ENCODE measurements around the gene ABCG1.
A peak's percentile ranks its signal among the peaks of the same experiment; 100 is the strongest.

Gene ABCG1

DNA sequence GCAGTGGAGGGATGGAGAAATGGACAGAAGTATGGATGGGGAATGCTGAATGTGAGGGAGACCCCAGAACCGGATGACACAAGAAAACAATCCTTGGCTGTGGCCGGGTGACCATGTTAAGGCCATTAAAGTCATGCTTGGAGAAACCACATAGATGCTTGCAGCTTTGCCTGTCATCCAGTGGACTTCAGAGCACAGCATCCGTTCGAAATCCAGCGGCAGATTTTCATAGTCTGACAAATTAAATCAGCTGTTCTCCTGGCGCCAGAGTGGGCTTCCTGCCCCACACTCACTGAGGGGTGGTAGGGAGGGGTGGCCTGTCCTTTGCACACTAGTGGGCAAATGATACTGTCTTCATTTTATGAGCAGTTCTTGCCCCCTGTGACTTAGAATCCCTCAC lies 35.1 kb downstream of the ABCG1 start:
- no peak for DNase-seq

DNA sequence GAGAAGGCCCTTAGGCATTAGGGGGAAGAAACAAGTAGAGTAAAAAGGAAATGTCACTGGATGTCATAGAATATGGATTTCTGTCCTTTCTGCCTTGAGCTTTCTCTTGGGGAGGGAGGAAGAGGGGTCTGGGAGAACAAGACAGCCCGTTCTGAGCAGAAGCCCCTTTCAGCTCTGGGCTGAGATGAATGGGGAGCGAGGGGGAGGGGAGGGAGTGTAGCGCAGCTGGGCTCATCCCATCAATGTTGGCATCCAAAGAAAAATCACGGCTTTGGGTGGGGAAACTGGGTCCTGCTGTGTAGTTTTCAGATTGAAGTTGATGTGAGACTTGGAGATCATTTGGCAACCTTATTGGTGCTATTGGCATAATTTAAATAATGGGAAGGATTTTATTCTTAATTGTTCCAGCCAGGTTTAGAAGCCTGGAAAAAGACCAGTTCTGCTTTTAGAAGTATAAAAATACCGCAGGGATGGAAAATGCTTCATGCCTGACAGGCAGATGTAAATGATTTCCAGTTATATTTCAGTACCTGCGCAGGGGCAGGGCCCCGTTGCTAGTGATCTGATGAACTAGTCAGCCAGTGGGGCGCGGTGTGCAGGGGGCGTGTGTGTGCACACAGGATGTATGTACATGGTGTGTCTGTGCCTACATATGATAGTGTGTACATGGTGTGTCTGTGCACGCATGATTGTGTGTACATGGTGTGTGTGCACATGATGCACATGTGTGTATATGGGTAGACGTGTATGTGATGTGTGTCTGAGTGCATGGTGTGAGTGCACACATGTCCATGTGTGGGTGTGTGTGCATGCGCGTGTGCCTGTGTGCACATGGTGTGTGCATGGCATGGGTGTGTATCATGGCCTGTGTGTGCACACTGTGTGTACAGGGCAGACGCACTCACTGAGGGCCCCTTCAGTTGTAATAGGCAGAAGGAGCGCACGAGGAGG lies 36.0 kb downstream of the ABCG1 start:
- DNase-seq: no peak

DNA sequence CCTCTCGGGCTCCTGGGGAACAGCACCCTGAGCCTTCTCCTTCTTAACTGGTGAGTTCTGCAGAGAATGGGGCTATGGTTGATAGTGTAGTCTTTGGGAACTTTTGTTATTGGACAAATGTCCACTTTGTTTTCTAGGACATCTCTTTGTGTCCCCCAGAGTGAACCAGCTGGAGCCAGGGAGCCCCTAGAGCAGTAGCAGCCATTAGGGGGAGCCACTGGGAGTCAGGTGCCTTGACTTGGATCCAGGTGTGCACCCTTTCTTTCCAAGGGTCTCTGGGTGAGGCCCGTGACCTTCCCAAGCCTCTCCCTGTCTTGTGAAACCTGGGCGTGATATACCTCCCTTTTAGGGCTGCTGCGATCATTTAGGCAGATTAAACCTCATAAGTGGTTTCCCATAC lies 36.9 kb downstream of the ABCG1 start:
- DNase-seq: no peak

DNA sequence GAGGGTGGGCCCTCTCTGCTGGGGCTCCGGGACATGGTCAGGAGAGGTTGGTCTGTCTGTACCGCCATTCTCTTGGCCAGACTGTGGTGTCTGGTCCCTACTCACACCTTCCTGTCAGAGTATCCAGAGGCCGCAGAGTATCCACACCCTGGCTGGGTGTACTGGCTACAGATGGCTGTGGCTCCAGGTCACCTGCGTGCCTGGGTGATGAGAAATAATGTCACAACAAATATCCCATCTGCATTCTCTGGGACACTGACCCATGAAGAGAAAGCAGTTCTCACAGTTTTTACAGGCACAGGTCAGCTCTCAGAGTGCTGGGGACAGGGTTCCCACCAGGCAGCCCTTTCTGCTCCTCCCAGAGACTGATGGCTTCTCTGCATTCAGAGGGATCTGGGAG lies 37.4 kb downstream of the ABCG1 start:
- DNase-seq: no peak

DNA sequence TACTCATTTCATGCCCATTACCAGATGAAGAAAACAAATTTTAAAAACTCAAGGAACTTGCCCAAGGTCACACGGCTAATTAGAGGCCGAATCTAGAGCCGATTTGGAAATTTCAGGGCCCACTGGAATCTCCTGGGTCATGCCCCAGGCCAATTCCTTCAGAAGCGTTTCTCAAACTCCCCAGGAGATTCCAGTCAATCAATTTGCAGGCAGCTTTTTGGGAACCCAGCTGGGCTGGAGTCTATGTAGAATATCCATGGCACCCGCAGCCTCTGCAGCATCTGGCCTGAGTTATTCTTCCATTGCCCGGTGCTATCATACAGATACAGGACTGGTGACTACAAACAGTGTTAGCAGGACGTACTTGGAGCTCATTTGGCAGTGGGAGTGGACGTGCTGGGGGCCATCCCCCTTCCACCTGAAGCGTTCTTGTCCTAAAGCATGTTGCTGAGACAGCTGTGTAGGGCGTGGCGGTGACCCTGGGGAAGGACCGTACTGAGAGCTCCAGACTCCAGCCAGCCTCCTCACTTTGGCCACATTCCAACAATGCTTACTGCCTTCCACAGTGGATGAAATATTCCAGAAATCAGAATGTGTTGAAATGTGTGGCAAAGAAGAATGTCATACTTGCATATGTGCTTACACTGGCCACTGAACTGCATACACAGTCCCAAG lies 38.3 kb downstream of the ABCG1 start:
- no peak for DNase-seq

DNA sequence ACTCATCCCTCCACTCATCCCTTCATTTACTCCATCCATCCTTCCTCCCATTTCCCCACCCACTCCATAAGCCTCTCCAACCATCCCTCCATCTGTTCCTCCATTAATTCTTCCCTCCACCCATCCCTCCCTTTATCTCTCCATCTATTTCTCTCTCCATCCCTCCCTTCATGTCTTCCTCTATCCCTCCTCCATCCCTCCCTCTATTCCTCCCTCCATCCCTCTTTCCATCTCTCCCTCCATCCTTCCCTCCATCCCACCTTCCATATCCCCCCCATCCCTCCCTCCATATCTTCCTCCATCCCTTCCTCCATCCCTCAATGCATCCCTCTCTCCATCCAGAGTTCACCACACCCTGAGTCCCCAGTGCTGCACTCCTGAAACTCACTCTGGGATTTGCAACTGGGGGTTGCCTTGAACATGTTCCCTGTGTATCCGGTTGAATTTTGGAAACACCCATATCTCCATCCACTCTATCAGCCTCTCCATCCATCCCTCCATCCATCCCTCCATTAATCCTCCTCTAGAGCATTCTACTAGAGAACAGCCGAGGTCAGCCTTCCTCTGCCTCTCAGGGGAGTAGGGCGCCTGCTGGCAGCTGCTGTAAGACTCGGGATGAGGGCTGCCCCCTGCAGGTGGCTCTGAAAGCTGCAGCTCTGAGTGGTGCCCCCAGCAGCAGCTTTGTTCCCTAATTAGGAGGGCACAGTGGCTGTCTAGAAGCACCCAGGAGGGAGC lies 39.4 kb downstream of the ABCG1 start:
- peak; percentile 81 for DNase-seq

DNA sequence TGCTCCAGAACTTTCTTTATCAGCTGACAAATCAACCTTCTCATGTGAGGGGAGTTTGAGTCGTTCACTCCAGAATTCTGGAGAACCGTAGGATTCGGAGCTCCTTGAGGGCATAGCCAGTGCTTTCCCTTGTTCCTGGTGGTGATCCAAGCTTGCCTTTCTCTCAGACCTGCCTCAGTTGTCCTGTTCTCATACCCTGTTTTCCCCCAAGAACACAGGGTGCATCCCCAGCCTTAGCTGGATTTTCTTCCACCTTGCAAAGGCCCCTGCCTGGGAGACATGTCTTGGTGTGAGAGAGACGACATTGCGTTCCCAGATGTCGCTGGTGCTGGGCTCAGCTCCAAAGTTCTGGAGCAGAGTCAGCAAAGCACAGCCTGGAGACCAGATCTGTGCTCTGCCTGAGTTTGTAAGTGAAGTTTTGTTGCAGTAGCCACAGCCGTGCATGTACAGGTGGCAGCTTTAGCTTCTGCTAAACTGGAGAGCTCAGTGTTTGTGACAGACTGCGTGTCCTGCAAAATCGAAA lies 40.0 kb downstream of the ABCG1 start:
- no peak for DNase-seq

DNA sequence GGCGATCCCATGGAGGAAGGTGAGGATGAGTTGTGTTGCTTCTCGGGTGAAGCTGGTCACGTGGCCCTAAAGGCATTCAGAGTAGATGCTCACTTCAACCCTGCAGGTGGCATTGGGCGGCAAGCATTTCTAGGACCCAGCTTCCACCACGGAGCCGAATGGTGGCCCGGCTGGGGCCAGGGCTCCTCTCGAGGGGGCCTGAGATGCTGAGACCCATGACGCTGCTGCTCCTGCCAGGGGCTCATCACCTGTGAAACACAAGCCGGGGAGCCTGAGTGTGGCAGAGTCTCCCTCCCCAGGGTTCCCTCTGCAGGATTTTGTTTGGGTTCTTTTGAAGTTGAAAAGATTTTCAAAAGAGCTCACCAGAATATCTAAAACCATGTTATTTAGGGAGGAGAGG lies 41.2 kb downstream of the ABCG1 start:
- DNase-seq: no peak

DNA sequence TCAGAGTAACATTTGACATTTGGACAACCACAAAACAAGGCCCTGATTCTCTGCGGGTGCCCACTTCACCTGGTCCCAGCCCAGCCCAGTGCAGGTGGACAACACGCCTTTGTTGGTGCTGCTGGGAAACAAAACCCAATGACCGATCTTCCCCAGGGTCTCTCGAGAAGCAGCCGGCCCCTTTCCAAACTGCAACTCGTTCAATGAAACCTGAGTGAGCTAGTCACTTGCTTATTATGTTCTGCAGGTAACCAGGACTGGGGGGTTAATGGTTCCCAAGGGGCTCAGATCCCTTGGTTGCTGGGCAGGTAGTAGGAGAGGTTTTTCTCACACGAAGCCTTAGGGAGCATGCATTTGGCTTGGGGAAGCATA lies 42.9 kb downstream of the ABCG1 start:
- no peak for DNase-seq

DNA sequence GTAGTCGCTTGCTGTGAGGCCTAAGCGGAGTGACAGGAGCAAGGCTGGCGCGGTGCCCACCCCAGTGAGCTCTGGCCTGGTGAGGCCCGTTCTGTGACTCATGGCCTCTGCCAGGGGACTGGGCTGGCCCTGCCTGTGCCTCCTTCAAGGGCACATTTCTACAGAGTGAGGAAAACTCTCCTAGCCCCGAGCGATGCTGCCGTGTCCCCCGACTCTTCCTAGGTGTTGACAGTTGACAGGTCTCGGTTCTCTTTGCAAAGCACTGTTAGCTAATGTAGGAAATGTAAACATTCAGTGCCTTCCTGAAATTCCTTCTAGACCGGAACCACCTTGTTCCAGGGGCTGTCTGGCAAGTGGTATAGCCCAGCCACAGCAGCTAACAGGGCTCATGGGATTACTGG lies 43.9 kb downstream of the ABCG1 start:
- DNase-seq: peak; percentile 47

DNA sequence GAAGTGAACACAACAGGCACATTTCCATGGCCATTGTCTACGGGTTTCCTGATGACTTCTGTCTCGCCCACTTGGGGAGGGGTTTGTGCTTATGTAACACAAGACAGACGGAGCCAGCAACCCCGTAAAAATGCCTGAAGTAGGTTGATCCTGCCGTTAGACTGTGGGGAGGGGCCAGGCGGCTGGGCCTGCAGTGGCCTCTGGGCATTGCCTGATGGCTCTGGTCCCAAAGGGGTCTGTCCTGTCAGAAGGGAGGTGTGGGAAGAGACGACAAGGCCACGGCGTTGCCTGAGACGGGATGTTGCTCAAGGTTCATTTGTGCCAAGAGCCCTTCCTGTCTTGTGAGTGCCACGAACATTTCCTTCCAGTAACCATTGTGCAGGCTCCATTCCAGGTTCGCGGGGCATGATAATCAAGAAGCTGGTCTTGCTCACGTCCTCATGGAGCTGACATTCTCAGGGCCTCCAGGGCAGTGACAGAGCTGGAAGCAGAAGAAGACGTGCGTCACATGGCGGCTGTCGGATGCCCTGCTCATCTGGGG lies 44.7 kb downstream of the ABCG1 start:
- DNase-seq: peak; percentile 38

DNA sequence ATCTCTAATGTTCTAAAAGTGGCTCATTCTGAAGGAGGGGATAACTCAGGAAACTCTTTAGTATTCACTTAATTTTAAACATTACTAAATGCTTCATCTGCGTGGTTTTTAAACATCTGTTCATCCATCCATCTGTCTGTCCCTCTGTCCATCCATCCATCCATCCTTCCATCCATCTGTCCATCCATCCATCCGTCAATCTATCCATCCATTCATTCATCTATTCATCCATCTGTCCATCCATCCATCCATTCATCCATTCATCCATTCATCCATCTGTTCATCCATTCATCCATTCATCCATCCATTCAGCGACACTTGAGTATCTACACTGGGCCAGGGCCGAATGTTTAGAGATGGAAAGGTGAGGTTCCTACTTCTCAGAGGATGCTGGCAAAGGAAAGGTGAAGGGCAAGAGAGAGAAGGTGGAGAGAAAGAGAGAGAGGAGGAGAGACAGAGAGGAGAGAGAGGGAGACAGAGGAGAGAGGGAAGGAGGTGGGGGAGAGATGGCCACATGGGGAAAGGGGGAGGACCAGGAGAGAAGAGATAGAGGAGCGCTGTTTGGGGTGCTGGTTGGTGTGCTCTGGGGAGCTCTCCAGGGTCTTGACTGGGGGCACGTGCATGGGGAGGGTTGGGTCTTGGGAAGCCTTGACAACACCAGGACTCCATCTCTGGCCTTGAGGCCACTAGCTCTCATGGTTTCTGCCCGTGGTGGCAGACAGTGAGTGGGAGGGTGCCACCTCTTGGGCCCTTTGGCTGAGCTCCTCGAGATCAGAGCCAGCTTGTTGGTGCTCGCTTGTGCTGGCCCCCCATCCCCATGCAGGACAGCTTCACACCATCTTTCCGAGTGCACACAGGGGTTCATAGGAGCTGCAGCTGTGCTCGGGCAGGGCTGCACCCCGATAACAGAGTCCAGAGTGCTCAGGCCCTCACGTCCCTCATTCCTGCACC lies 45.6 kb downstream of the ABCG1 start:
- no peak for DNase-seq

DNA sequence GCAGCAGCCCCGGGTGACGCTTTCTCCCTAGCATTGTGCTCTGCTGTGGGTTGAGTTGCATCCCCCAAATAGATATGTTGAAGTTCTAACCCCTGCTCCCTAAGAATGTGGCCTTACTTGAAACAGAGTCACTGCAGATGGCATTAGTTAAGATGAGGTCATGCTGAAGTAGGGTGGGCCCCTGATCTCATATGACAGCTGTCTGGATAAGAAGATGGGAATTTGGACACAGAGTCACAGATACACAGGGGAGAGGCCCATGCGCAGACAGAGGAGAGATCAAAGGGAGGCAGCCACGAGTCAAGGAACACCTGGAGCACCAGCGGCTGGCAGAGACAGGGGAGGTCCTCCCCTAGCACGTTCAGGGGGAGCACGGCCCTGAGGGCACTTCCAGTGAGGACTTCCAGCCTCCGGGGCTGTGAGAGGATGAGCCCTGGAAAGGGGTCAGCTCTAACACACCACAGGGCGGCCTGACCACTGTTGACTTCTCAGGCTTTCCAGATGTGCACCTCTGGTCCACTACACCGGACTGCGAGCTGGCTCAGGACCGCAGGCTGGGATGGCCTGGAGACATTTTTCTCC lies 46.4 kb downstream of the ABCG1 start:
- no peak for DNase-seq

DNA sequence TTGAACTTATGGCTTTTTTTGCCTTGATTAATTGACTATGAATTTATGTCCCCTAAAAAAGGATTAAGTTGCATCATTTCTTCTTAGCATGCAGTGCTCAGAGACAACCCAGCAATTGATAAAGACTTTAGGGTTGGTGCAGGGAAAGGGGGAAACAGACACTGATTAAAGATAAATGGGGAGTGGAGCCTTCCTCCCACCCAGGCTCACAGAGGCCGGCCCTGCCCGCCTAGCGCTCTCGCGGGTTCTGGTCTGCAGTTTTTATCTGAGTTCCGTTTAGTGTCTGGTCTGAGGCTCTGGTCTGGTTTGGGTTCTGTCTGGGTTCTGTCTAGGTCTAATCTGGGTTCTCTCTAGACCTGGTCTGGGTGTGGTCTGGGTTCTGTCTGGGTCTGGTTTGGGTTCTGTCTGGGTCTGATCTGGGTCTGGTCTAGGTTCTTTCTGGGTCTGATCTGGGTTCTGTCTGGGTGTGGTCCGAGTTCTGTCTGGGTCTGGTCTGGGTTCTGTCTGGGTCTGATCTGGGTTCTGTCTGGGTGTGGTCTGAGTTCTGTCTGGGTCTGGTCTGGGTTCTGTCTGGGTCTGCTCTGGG lies 48.1 kb downstream of the ABCG1 start:
- DNase-seq: peak; percentile 63

DNA sequence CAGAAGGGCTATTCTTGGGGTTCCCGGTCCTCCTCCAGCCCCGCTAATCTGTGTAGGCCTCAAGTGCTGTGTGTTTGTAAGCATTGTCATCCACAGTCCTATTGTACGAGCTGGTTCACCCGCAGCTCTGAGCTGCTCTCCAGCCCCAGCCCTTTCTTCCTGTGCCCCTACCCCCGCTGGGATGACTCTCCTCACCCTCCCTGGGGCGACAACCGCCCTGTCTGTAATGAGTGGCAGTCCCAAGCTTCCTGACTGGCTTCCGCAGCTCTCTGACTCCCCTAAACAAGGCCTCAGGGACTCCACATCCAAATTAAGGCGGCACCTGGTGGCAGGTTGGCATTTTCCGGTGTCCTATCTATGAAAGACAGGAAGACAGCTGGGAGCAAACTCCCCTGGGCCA lies 50.4 kb downstream of the ABCG1 start:
- no peak for DNase-seq

DNA sequence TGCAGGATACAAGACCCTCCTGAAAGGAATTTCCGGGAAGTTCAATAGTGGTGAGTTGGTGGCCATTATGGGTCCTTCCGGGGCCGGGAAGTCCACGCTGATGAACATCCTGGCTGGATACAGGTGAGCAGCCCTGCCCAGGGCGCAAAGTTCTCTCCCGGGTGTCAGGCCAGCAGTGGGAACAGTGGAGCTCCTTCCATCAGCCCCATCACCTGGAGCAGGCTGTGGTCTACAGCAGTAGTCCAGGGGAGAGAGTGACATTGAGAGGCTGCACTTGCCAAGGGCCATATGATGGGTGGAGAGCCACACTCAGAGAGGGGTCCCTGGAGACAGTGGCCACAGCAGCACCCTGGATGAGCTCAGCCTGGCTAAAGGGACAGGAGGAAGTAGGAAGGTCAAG lies 52.1 kb downstream of the ABCG1 start:
- DNase-seq: no peak

DNA sequence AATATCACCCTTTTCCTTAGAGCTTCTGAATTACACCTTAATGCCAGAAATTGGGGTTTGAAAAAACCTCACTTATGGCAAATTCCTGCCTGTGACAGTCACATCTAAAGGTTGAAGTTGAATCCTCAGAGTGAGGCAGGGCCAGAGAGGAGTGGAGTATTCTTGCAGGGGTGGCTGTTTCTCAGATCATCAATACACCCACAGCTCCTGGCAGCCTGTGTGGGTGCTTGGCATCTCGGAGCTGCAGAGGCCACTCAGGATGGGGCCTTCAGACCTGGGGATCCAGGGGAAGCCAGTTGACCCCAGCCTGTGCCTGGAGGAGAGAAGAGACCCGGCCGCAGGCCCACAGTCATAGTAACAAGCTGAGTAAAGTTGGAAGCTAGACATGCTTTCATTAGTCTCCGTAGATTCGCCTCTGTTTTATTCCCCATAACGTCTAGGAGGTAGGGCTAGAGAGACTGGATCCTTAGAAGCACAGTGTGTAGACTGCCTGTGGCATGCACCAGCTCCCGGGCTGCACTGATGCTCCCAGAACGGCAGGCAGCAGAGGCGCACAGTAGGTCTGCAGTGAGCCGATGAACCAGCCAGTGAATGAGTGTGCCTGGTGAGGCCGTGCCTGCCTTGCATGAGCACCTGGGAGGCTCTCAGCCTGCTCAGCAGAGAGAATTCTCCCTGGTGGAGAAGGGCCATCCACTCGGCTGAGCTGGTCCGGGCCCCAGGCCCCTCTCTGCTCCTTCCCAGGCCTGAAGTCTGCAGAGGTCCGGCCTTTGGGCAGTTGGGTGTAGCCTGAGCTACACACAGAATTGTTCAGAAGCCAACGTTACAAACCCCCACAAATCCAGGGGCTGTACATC lies 53.4 kb downstream of the ABCG1 start:
- no peak for DNase-seq

DNA sequence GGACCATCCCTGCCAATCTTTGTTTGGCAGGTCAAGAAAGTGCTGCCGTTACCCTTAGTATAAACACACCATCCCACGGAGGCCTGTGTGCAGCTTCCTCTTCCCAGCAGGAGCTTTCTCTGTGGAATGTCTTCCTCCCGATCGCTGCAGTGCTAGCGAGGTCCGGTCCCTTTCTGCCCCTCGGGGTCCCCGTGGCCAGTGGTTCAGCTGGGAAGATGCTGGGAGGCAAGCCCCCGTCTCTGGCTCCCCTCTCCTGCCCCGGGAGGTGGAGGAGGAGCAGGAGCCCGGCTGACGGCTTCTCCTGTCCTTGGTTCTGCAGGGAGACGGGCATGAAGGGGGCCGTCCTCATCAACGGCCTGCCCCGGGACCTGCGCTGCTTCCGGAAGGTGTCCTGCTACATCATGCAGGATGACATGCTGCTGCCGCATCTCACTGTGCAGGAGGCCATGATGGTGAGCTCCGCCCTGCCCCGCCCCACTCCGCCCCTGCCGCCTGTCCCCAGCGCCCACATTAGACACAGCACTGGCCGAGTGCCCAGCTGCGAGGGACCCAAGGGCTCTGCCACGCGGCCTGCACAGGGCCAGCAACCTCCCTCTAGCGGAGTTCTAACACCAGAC lies 54.2 kb downstream of the ABCG1 start:
- DNase-seq: no peak

DNA sequence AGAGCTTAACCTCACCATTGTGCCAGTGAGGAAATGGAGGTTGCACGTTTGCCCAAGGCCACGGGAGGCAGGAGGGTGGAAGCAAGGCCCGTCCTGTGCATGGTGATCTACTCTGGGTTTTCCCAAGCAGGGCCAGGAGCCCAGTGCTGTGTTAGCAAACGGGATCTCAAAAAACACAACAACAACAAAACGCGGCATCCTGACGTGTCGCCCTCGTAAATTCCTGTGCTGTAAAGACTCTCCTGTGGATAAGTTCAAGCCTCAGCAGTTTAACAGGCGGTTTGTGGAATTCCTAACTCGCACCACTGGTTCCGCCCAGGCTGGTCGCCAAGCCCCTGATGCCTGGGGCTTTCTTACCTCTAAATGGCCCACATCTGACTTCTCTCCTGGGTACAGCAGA lies 57.1 kb downstream of the ABCG1 start:
- DNase-seq: no peak

Measured in hematopoietic multipotent progenitor cell treated with erythropoietin and hydrocortisone succinate and interleukin-3 and kit ligand, for 6 days (in vitro differentiated cells).